B cell (primary cell): Measurements from ENCODE around the gene VAV2. TPM values are rescaled to one million over a fixed set of nuclear protein-coding genes. Genes with fewer than 3 reads are reported as not detected.
A peak's percentile ranks its signal among the peaks of the same experiment; 100 is the strongest.

ENCODE experiments used
- ATAC-seq: fragments of 200-7000 bp; cut with Tn5 transposase; one replicate; pipeline ENCODE4 v1.10.0; 2021; ENCODE audit warnings: low read depth, mild to moderate bottlenecking, moderate number of reproducible peaks, moderate library complexity
- CTCF ChIA-PET: fragments of 350-600 bp; sonication (Branson Sonifier 250); formaldehyde crosslinking; loops from one replicate; lab custom pipeline; 2021; ENCODE audit warnings: antibody characterized with exemption, inconsistent platforms; lab: Charles Lee
- POLR2A ChIA-PET: fragments of 350-600 bp; sonication (Branson Sonifier 250); formaldehyde crosslinking; loops from one replicate; lab custom pipeline; 2021; ENCODE audit warnings: antibody characterized with exemption; lab: Charles Lee
- DNase-seq: peaks from one replicate; pipeline ENCODE4 v3.0.0; 2013
- H2AFZ ChIP-seq: 2 replicates; pipeline ENCODE4 v1.6.1; 2012; ENCODE audit warnings: mild to moderate bottlenecking, low read depth, low read length; ENCODE audit not compliant: insufficient read depth, poor library complexity, severe bottlenecking
- H3K27ac ChIP-seq, 2 donors: 1 replicate in 1 of 2; 2 replicates in 1 of 2; pipeline ENCODE4 v1.5.1; 2012 to 2013; ENCODE audit warnings: low read length in 2 of 2, mild to moderate bottlenecking in 2 of 2, moderate library complexity in 1 of 2
- H3K27me3 ChIP-seq, 4 experiments: fragments of 200-600 bp in 1 of 4; sonication (generic) in 1 of 4; replicated peaks in 1 of 4; 1 replicate in 2 of 4; 2 replicates in 2 of 4; pipeline versions ENCODE4 v1.6.1 to v1.7.0; 2013 to 2016; ENCODE audit warnings: low read length in 3 of 4, mild to moderate bottlenecking in 2 of 4, mixed read lengths in 1 of 4, moderate library complexity in 1 of 4; ENCODE audit not compliant: insufficient read depth in 4 of 4, control insufficient read depth in 3 of 4; ENCODE audit errors: control extremely low read depth in 1 of 4
- H3K36me3 ChIP-seq, 2 experiments: replicated peaks in 1 of 2; 1 replicate in 1 of 2; 2 replicates in 1 of 2; pipeline versions ENCODE4 v1.6.1 to v1.7.1; 2013; ENCODE audit warnings: low read length in 1 of 2; ENCODE audit not compliant: insufficient read depth in 2 of 2, control insufficient read depth in 1 of 2; ENCODE audit errors: control extremely low read depth in 1 of 2, extremely low read depth in 1 of 2
- H3K4me1 ChIP-seq, 2 donors: fragments of 200-600 bp in 1 of 2; sonication (generic) in 1 of 2; 1 replicate in 1 of 2; 2 replicates in 1 of 2; pipeline versions ENCODE4 v1.5.1 to v1.6.1; 2013 to 2017; ENCODE audit warnings: low read length in 2 of 2; ENCODE audit not compliant: control insufficient read depth in 2 of 2, insufficient read depth in 2 of 2
- H3K4me2 ChIP-seq: replicated peaks from 2 replicates; pipeline ENCODE3; 2012; ENCODE audit warnings: mild to moderate bottlenecking, low read depth, low read length; ENCODE audit not compliant: poor library complexity, severe bottlenecking
- H3K4me3 ChIP-seq, 5 experiments: fragments of 200-600 bp in 1 of 5; sonication (generic) in 1 of 5; 1 replicate in 3 of 5; 2 replicates in 2 of 5; pipeline versions ENCODE4 v1.5.1 to v1.7.0; 2011 to 2016; ENCODE audit warnings: low read length in 4 of 5, mild to moderate bottlenecking in 4 of 5, low read depth in 2 of 5, control low read depth in 1 of 5, moderate library complexity in 1 of 5; ENCODE audit not compliant: insufficient read depth in 1 of 5; ENCODE audit errors: control extremely low read depth in 1 of 5, extremely low read depth in 1 of 5
- H3K79me2 ChIP-seq: fragments of 200-600 bp; sonication (generic); one replicate; pipeline ENCODE4 v1.6.0; 2016; ENCODE audit warnings: low read length; ENCODE audit not compliant: control insufficient read depth, insufficient read depth
- H3K9ac ChIP-seq: fragments of 200-600 bp; sonication (generic); 2 replicates; pipeline ENCODE4 v1.6.1; 2017; ENCODE audit warnings: mild to moderate bottlenecking, low read length, moderate library complexity
- H3K9me3 ChIP-seq, 3 donors: one replicate each; pipeline versions ENCODE4 v1.6.1 to v1.7.1; 2013; ENCODE audit warnings: low read length in 2 of 3; ENCODE audit not compliant: control insufficient read depth in 2 of 3, insufficient read depth in 1 of 3; ENCODE audit errors: control extremely low read depth in 1 of 3
- H4K20me1 ChIP-seq: 2 replicates; pipeline ENCODE4 v1.6.0; 2012; ENCODE audit warnings: mild to moderate bottlenecking, low read length; ENCODE audit not compliant: insufficient read depth, control insufficient read depth, poor library complexity, severe bottlenecking
- H3K27ac Mint-ChIP-seq: one replicate; pipeline ENCODE4 v1.8.0; 2021; ENCODE audit warnings: mixed read lengths
- H3K27me3 Mint-ChIP-seq: one replicate; pipeline ENCODE4 v1.8.0; 2021; ENCODE audit warnings: mixed read lengths
- H3K4me1 Mint-ChIP-seq: one replicate; pipeline ENCODE4 v1.8.0; 2021; ENCODE audit warnings: mixed read lengths
- H3K4me3 Mint-ChIP-seq: one replicate; pipeline ENCODE4 v1.8.0; 2021; ENCODE audit warnings: mixed read lengths
- H3K9me3 Mint-ChIP-seq: one replicate; pipeline ENCODE4 v1.8.0; 2022; ENCODE audit warnings: mixed read lengths; ENCODE audit not compliant: insufficient read depth
- CTCF ChIP-seq: fragments of 200-600 bp; IDR thresholded peaks from one replicate; pipeline ENCODE4 v1.8.0; 2022; ENCODE audit warnings: antibody characterized with exemption, mild to moderate bottlenecking
- EZH2 ChIP-seq: IDR thresholded peaks from 2 replicates; pipeline ENCODE4 v1.6.1; 2012; ENCODE audit warnings: borderline replicate concordance, low read depth, mild to moderate bottlenecking, moderate library complexity, low read length; ENCODE audit not compliant: insufficient read depth, poor library complexity, severe bottlenecking
- WGBS: methylation state at CpG from one replicate; pipeline ENCODE4 v1.1.5; 2013; ENCODE audit warnings: missing lambda C conversion rate; ENCODE audit not compliant: insufficient coverage; 5-methylcytosine and 5-hydroxymethylcytosine counted together
- intact Hi-C: fragments of 100-400 bp; cut with micrococcal nuclease; formaldehyde crosslinking; loops from one replicate; pipeline ENCODE4 v1.10.0; 2022
- polyA plus RNA-seq: library from polyadenylated mRNA; depleted of rRNA; stranded (reverse); fragments of >200 nt; gene quantifications from 2 replicates; pipeline ENCODE4 v1.2.3, GENCODE V29; 2012
- total RNA-seq, 2 donors: library from RNA; stranded (reverse); fragments of 120-200 nt in 1 of 2; gene quantifications; 1 replicate in 1 of 2; 2 replicates in 1 of 2; pipeline versions ENCODE4 v1.2.3 to v1.2.4, GENCODE V29; 2013 to 2022

Gene VAV2
- total and polyA plus RNA-seq, 2 donors (not counting 1 experiment from before 2014, with no cell fraction given): 34.4 to 128 TPM

GRCh38 chr9:133895335-133895734, 96.8 kb downstream of the VAV2 start:
- H3K4me3 Mint-ChIP-seq: no peak overlapping the region
- H3K36me3 ChIP-seq: peaks cover 0 to 14% of the 10 kb centered on the region in 2 experiments
- ATAC-seq (no peak), DNase-seq (no peak)
- peaks cover 16% of the 10 kb centered on the region for H3K4me1 Mint-ChIP-seq
- H3K4me2 ChIP-seq: no peak overlapping the region
- WGBS: 98% methylated on average over 8 of the region's 11 CpGs
- POLR2A ChIA-PET: no interaction called here
- H3K27ac Mint-ChIP-seq: peak overlapping the region; percentile 26
- H3K27me3 ChIP-seq: no peaks in the 10 kb centered on the region
- no peaks in the 10 kb centered on the region for H3K9me3 ChIP-seq
- H2AFZ ChIP-seq: no peak overlapping the region
- TF ChIP-seq EZH2 (no peak), CTCF (no peak)
- peaks cover 91% of the 10 kb centered on the region for H3K79me2 ChIP-seq
- H3K4me3 ChIP-seq: no peak overlapping the region
- no peak overlapping the region for H3K27ac ChIP-seq
- CTCF ChIA-PET: no interaction called here
- H4K20me1 ChIP-seq: peaks cover 94% of the 10 kb centered on the region
- H3K9ac ChIP-seq: no peak overlapping the region
- H3K4me1 ChIP-seq: peaks cover 4% of the 10 kb centered on the region in 2 donors
- no peaks in the 10 kb centered on the region for H3K27me3 Mint-ChIP-seq
- no peaks in the 10 kb centered on the region for H3K9me3 Mint-ChIP-seq
- intact Hi-C loops: no loop called here

DNA sequence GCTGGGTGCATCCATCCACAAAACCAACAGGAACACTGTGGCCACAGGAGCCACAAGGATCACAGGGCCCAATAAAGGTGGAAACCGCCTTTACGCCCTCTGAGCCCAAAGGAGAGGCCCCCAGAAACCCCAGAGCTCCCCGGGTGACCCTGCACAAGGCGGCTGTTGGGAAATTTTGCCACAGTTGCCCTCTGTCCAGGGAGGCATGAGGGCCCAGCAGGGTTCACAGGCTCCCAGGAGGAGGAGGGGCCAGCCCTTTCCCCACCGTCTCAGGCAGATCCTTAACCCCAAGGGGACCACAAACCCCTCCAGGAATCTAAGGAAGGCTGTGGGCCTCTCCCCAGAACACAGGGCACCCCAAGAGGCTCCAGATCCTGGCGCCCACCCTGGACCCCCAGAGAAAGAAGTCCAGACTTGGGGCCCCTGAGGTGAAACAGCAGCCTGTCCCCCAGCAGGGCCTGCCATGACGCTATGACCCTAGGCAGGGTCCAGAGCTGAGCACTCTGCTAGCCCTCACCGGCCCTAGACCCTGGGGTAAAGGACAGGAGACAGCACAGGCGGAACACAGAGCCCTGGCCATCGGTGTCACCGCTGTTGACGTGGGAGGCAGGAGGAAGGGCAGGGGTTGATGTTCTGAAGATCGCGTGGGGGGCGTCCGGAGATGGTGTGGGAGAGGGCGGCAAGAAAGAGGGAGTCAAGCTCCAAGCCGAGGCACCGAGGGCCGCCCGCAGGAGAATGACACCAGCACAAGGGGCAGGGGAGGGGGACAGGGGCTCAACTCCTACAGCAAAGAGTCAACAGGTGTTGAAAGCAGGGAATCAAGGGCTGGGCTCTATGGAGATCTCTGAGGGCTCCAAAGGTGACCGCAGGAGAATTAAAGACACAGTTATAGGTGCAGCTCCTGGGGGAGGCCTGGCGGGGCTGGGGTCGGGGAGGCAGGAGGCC, 97.5 kb downstream of the VAV2 start:
- H3K9me3 Mint-ChIP-seq: no peaks in the 10 kb centered on the region
- ATAC-seq (no peak), DNase-seq (no peak)
- H3K27ac ChIP-seq: no peak overlapping the region
- no peak overlapping the region for H3K4me3 Mint-ChIP-seq
- CTCF ChIA-PET: no interaction called here
- H3K27me3 ChIP-seq: no peaks in the 10 kb centered on the region
- H3K4me1 ChIP-seq: no peaks in the 10 kb centered on the region
- H3K4me3 ChIP-seq: no peak overlapping the region
- H3K27me3 Mint-ChIP-seq: no peaks in the 10 kb centered on the region
- H3K9ac ChIP-seq: no peak overlapping the region
- H3K4me1 Mint-ChIP-seq: peaks cover 14% of the 10 kb centered on the region
- peaks cover 0 to 18% of the 10 kb centered on the region in 2 experiments for H3K36me3 ChIP-seq
- no peak overlapping the region for H2AFZ ChIP-seq
- POLR2A ChIA-PET: no interaction called here
- no peak overlapping the region for H3K27ac Mint-ChIP-seq
- intact Hi-C loops: no loop called here
- H4K20me1 ChIP-seq: peaks cover 96% of the 10 kb centered on the region
- WGBS: 88% methylated on average over 21 of the region's 24 CpGs
- H3K4me2 ChIP-seq: no peak overlapping the region
- TF ChIP-seq EZH2 (no peak), CTCF (no peak)
- H3K9me3 ChIP-seq: no peaks in the 10 kb centered on the region
- peaks cover 92% of the 10 kb centered on the region for H3K79me2 ChIP-seq
